H9 (cell line): Measurements from ENCODE around the gene SLC9A9. TPM values are rescaled to one million over a fixed set of nuclear protein-coding genes. Genes with fewer than 3 reads are reported as not detected.

Source experiments
- DNase-seq: peaks from one replicate; pipeline ENCODE4 v3.0.0-alpha.2; 2017
- H2AFZ ChIP-seq: one replicate; pipeline ENCODE4 v1.6.1; 2013; ENCODE audit warnings: mild to moderate bottlenecking, low read length, control low read depth, moderate library complexity
- H2AK5ac ChIP-seq: 2 replicates; pipeline ENCODE4 v1.6.1; 2013; ENCODE audit warnings: low read length, control low read depth, mixed read lengths; ENCODE audit not compliant: insufficient read length
- H2BK120ac ChIP-seq: one replicate; pipeline ENCODE4 v1.6.1; 2013; ENCODE audit warnings: low read depth, mild to moderate bottlenecking, low read length, control low read depth, inconsistent platforms; ENCODE audit not compliant: poor library complexity, severe bottlenecking
- H2BK12ac ChIP-seq: 2 replicates; pipeline ENCODE4 v1.6.1; 2013; ENCODE audit warnings: low read length, control low read depth, mixed read lengths, low read depth; ENCODE audit not compliant: insufficient read length
- H2BK15ac ChIP-seq: 2 replicates; pipeline ENCODE4 v1.6.1; 2013; ENCODE audit warnings: low read depth, low read length, control low read depth
- H2BK20ac ChIP-seq: one replicate; pipeline ENCODE4 v1.6.1; 2013; ENCODE audit warnings: low read depth, mild to moderate bottlenecking, low read length, control low read depth, inconsistent platforms; ENCODE audit not compliant: poor library complexity, severe bottlenecking
- H2BK5ac ChIP-seq: 2 replicates; pipeline ENCODE4 v1.6.1; 2013; ENCODE audit warnings: low read length, control low read depth, mixed read lengths; ENCODE audit not compliant: insufficient read length
- H3K14ac ChIP-seq: 2 replicates; pipeline ENCODE4 v1.6.1; 2013; ENCODE audit warnings: low read length, control low read depth; ENCODE audit not compliant: insufficient read depth
- H3K18ac ChIP-seq: 2 replicates; pipeline ENCODE4 v1.6.1; 2013; ENCODE audit warnings: low read depth, mild to moderate bottlenecking, mixed read lengths, low read length, control low read depth; ENCODE audit not compliant: insufficient read length
- H3K23ac ChIP-seq: 2 replicates; pipeline ENCODE4 v1.6.1; 2013; ENCODE audit warnings: low read length, control low read depth, mixed read lengths, low read depth; ENCODE audit not compliant: insufficient read length
- H3K23me2 ChIP-seq: 2 replicates; pipeline ENCODE4 v1.6.1; 2013; ENCODE audit warnings: low read depth, mild to moderate bottlenecking, mixed read lengths, low read length, control low read depth; ENCODE audit not compliant: insufficient read length, poor library complexity, severe bottlenecking
- H3K27ac ChIP-seq: 2 replicates; pipeline ENCODE4 v1.5.1; 2013; ENCODE audit warnings: low read length, control low read depth, mixed read lengths, low read depth; ENCODE audit not compliant: insufficient read length
- H3K27me3 ChIP-seq: 2 replicates; pipeline ENCODE4 v1.6.1; 2013; ENCODE audit warnings: low read length, control low read depth, inconsistent platforms; ENCODE audit not compliant: insufficient read depth
- H3K4ac ChIP-seq: 2 replicates; pipeline ENCODE4 v1.6.1; 2013; ENCODE audit warnings: low read depth, mild to moderate bottlenecking, control low read depth, inconsistent platforms, low read length, moderate library complexity
- H3K4me1 ChIP-seq: 2 replicates; pipeline ENCODE4 v1.6.1; 2013; ENCODE audit warnings: low read length, control low read depth, inconsistent platforms; ENCODE audit not compliant: insufficient read depth
- H3K4me2 ChIP-seq: 2 replicates; pipeline ENCODE4 v1.6.1; 2013; ENCODE audit warnings: low read length, control low read depth, mixed read lengths; ENCODE audit not compliant: insufficient read length, insufficient read depth
- H3K56ac ChIP-seq: 2 replicates; pipeline ENCODE4 v1.6.1; 2013; ENCODE audit warnings: low read depth, mild to moderate bottlenecking, mixed read lengths, low read length, control low read depth; ENCODE audit not compliant: insufficient read length
- H3K79me1 ChIP-seq: 2 replicates; pipeline ENCODE4 v1.6.1; 2013; ENCODE audit warnings: low read depth, mild to moderate bottlenecking, moderate library complexity, low read length, control low read depth, inconsistent platforms; ENCODE audit not compliant: insufficient read depth, poor library complexity, severe bottlenecking
- H3K79me2 ChIP-seq: 2 replicates; pipeline ENCODE4 v1.6.1; 2013; ENCODE audit warnings: low read length, control low read depth, inconsistent platforms; ENCODE audit not compliant: insufficient read depth
- H3K9ac ChIP-seq: 2 replicates; pipeline ENCODE4 v1.6.1; 2013; ENCODE audit warnings: low read length, control low read depth, mixed read lengths; ENCODE audit not compliant: insufficient read length; ENCODE audit errors: extremely low read depth
- H3K9me3 ChIP-seq: one replicate; pipeline ENCODE4 v1.6.1; 2013; ENCODE audit warnings: low read depth, low read length, inconsistent platforms; ENCODE audit not compliant: control insufficient read depth
- H3T11ph ChIP-seq: one replicate; pipeline ENCODE4 v1.6.1; 2013; ENCODE audit warnings: mild to moderate bottlenecking, low read length, control low read depth, inconsistent platforms
- H4K20me1 ChIP-seq: one replicate; pipeline ENCODE4 v1.6.1; 2013; ENCODE audit not compliant: control insufficient read depth, insufficient read length, insufficient read depth
- H4K5ac ChIP-seq: 2 replicates; pipeline ENCODE4 v1.6.1; 2013; ENCODE audit warnings: low read depth, mild to moderate bottlenecking, mixed read lengths, low read length, control low read depth; ENCODE audit not compliant: insufficient read length
- H4K8ac ChIP-seq: replicated peaks from 2 replicates; pipeline ENCODE4 v1.6.1; 2013; ENCODE audit warnings: low read length, control low read depth, mixed read lengths, low read depth; ENCODE audit not compliant: insufficient read length
- H4K91ac ChIP-seq: 2 replicates; pipeline ENCODE4 v1.6.1; 2013; ENCODE audit warnings: low read depth, mild to moderate bottlenecking, moderate library complexity, mixed read lengths, low read length, control low read depth; ENCODE audit not compliant: insufficient read length
- H3K27ac Mint-ChIP-seq, 3 experiments: 2 replicates in 2 of 3; 3 replicates in 1 of 3; pipeline ENCODE4 v1.8.0; 2020 to 2021; ENCODE audit warnings: mixed read lengths in 3 of 3, mild to moderate bottlenecking in 1 of 3, moderate library complexity in 1 of 3
- H3K27me3 Mint-ChIP-seq: 2 replicates; pipeline ENCODE4 v1.8.0; 2021; ENCODE audit warnings: low read depth, mild to moderate bottlenecking, moderate library complexity, mixed read lengths
- H3K36me3 Mint-ChIP-seq, 3 experiments: 2 replicates in 2 of 3; 3 replicates in 1 of 3; pipeline ENCODE4 v1.8.0; 2020 to 2021; ENCODE audit warnings: low read depth in 3 of 3, mixed read lengths in 3 of 3; ENCODE audit not compliant: insufficient read depth in 1 of 3
- H3K4me1 Mint-ChIP-seq, 2 experiments: 2 replicates each; pipeline ENCODE4 v1.8.0; 2020; ENCODE audit warnings: mixed read lengths in 2 of 2
- H3K4me3 Mint-ChIP-seq, 2 experiments: 2 replicates in 1 of 2; 3 replicates in 1 of 2; pipeline ENCODE4 v1.8.0; 2020 to 2021; ENCODE audit warnings: mild to moderate bottlenecking in 2 of 2, mixed read lengths in 2 of 2, moderate library complexity in 1 of 2
- H3K9me3 Mint-ChIP-seq, 2 experiments: 2 replicates in 1 of 2; 3 replicates in 1 of 2; pipeline ENCODE4 v1.8.0; 2020; ENCODE audit warnings: mild to moderate bottlenecking in 2 of 2, mixed read lengths in 2 of 2, moderate library complexity in 1 of 2
- WGBS: extraction: QIAGEN DNeasy Blood & Tissue Kit; methylation state at CpG from one replicate; pipeline ENCODE4 v1.1.7; 2013; ENCODE audit warnings: missing lambda C conversion rate, low lambda C conversion rate, mixed read lengths; ENCODE audit not compliant: insufficient read length; ENCODE audit errors: extremely low coverage; 5-methylcytosine and 5-hydroxymethylcytosine counted together
- total RNA-seq: library from RNA; stranded (reverse); gene quantifications from 2 replicates; pipeline ENCODE4 v1.2.1, GENCODE V29; 2021
- TF ChIP-seq, protein P1 (sequence below): fragments of 200-600 bp; sonication (generic); conservative IDR thresholded peaks from 3 replicates; pipeline ENCODE4 v1.8.0; 2021; ENCODE audit warnings: antibody characterized with exemption, mild to moderate bottlenecking

SLC9A9 gene
- total RNA-seq, 1 experiment from 2014 or later, result 0.35 TPM

DNA sequence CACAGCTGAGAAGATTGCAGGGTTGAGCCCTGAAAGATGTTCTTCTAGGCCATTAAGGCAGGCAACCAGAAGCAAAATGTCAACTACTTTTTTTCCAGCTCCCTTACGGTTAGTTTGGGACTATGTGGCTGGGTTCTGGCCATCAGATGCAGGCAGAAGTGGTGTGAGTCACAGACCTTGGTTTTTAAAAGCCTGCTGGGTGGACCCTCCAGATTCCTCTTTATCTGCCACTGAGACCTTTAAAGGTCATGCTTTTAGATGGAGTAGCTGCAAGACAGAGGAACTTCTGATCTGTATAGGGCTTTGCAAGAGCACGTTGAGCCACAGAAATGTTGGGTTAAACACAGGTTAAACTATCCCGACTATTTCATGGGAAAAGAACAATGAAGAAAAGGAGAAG is 625.8 kb downstream of the SLC9A9 start:
- no peaks in the 10 kb centered on the region for H3K79me1 ChIP-seq

More for the DNA sequence above, 625.8 kb downstream of the SLC9A9 start:
- no peak overlapping the region for H2BK15ac ChIP-seq
- H3K4ac ChIP-seq, result no peak overlapping the region
- no peak overlapping the region for H3K18ac ChIP-seq
- no peak overlapping the region for H3K27ac Mint-ChIP-seq
- H2BK5ac ChIP-seq, result no peak overlapping the region
- H3K4me1 ChIP-seq, result peaks cover 3% of the 10 kb centered on the region; the same call in 1 of the 2 replicates
- H4K5ac ChIP-seq, result no peak overlapping the region
- no CpG with 5 or more reads among the region's 3 CpGs for WGBS
- H3K9me3 ChIP-seq, result no peaks in the 10 kb centered on the region
- H2BK120ac ChIP-seq, result no peak overlapping the region
- no peak overlapping the region for H2AFZ ChIP-seq
- no peak overlapping the region for H3T11ph ChIP-seq
- no peak overlapping the region for H4K91ac ChIP-seq
- H3K79me2 ChIP-seq, result no peaks in the 10 kb centered on the region
- H3K27ac ChIP-seq, result no peak overlapping the region
- no peaks in the 10 kb centered on the region for H3K36me3 Mint-ChIP-seq
- peaks cover 6 to 7% of the 10 kb centered on the region in 2 experiments for H3K4me1 Mint-ChIP-seq
- no peaks in the 10 kb centered on the region for H3K23me2 ChIP-seq
- DNase-seq, result no peak
- TF ChIP-seq, protein P1, sequence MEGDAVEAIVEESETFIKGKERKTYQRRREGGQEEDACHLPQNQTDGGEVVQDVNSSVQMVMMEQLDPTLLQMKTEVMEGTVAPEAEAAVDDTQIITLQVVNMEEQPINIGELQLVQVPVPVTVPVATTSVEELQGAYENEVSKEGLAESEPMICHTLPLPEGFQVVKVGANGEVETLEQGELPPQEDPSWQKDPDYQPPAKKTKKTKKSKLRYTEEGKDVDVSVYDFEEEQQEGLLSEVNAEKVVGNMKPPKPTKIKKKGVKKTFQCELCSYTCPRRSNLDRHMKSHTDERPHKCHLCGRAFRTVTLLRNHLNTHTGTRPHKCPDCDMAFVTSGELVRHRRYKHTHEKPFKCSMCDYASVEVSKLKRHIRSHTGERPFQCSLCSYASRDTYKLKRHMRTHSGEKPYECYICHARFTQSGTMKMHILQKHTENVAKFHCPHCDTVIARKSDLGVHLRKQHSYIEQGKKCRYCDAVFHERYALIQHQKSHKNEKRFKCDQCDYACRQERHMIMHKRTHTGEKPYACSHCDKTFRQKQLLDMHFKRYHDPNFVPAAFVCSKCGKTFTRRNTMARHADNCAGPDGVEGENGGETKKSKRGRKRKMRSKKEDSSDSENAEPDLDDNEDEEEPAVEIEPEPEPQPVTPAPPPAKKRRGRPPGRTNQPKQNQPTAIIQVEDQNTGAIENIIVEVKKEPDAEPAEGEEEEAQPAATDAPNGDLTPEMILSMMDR, result no peak
- H2BK20ac ChIP-seq, result no peak overlapping the region
- H3K27me3 ChIP-seq, result no peaks in the 10 kb centered on the region
- no peak overlapping the region for H3K56ac ChIP-seq
- H4K8ac ChIP-seq, result no peak overlapping the region
- H3K4me2 ChIP-seq, result no peak overlapping the region
- H3K4me3 Mint-ChIP-seq, result no peak overlapping the region
- H2BK12ac ChIP-seq, result no peak overlapping the region
- H2AK5ac ChIP-seq, result no peak overlapping the region
- no peaks in the 10 kb centered on the region for H4K20me1 ChIP-seq
- H3K14ac ChIP-seq, result no peak overlapping the region
- H3K9ac ChIP-seq, result no peak overlapping the region
- no peaks in the 10 kb centered on the region for H3K9me3 Mint-ChIP-seq
- no peak overlapping the region for H3K23ac ChIP-seq
- H3K27me3 Mint-ChIP-seq, result no peaks in the 10 kb centered on the region
